ENCODE measurements around the gene MRGPRE.

Gene MRGPRE

DNA sequence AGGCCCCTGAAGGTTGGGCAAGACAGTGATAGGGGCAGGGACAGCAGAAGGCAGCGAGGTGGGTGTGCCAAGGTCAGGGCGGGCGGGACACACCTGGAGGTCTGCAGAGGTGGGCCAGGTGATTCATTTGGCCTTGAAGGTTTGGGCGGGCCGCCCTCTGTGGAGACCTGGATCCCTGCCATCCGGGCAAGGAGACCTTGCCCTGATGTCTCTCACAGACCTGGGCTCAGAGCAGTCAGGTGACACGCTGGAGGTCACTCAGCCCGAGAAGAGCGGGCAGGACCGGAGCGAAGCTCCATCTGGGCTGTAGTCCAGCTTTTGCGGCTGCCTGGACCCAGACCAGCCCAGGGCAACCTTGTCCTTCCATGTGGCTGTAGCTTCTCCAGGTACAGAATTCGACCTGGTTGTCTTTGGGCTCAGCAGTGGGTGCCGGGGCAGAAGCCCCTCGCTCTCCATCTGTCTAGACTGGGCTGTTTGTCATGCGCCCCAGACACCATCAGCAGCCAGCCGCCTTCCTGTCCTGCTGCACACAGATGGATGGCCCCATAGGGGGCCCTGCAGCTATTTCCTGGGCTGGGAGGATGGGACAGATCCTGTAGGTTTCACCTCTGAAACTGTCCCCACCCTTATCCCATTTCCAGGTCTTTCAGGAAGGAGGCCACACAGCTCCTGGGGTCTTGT, 16.7 kb downstream of the MRGPRE start:
- TF ChIP-seq, protein P1, sequence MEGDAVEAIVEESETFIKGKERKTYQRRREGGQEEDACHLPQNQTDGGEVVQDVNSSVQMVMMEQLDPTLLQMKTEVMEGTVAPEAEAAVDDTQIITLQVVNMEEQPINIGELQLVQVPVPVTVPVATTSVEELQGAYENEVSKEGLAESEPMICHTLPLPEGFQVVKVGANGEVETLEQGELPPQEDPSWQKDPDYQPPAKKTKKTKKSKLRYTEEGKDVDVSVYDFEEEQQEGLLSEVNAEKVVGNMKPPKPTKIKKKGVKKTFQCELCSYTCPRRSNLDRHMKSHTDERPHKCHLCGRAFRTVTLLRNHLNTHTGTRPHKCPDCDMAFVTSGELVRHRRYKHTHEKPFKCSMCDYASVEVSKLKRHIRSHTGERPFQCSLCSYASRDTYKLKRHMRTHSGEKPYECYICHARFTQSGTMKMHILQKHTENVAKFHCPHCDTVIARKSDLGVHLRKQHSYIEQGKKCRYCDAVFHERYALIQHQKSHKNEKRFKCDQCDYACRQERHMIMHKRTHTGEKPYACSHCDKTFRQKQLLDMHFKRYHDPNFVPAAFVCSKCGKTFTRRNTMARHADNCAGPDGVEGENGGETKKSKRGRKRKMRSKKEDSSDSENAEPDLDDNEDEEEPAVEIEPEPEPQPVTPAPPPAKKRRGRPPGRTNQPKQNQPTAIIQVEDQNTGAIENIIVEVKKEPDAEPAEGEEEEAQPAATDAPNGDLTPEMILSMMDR (IDR thresholded peaks at IDR 0.05): no peak

DNA sequence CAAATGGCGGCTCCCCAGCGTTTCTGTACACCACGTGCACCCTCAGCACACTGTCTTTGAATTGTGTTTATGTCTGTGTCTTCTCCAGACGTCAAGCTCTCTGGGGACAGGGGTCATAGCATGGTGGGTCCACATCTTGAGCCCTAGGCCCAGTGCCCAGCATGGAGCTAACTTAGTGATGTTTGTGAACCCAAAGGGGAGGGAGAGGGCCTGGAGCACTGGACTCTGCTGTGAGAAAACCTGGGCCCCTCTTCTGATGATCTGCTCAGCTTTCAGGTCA, 17.9 kb downstream of the MRGPRE start:
- TF ChIP-seq, protein P1 (IDR thresholded peaks at IDR 0.05): no peak

DNA sequence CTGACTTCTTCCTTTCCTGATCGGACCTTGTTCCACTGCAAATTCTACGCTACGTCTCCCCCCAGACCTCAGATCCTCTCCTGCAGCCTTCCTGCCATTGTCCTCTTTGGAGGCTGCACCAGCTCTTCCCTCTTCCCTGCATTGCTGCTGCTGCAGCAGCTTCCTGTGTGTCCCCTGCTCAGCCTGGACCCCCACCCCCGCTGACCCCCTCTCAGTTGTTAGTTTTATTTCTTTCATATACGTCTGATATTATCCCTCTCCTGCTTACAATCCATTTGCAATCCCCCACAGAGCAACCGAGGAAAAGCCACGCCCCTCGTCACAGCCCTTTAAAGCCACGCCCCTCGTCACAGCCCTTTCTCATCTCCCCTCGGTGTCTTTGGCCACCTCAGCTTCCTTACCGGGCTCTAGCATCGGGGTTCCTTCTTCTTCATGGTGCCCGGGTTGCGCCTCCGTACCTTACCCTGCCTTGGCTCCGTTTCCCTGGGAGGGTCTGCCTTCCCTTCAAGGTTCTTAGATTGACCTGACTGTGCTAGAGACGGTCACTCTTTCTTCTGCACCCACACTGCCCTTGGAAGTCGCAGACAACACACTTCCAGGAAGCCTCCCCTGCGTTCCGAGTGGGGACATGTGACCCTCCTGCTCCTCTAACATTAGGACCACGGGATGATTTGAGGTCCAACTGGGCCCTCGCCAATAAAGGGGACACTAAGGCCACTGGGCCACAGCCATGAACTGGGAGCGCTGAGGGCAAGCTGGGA, 18.4 kb downstream of the MRGPRE start:
- TF ChIP-seq, protein P1 (IDR thresholded peaks at IDR 0.05): no peak

DNA sequence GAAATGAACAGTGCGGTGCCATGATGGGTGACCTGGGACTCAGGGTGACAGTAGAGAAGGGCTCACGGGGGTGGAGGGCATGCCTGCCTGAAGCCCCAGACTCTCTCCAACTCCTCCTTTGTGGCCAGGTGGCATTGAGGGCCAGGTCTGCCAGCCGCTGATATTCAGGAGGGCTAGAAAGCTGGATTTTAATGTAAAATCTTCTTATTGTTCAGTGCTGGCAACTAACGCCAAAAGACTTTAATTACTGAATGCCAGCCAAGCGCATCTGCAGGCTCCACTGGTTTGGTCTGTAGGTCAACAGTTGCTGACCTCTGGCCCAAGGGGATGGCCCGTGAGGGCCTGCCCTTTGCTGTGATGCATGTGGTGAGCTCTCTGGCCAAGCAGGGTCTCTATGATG, 23.9 kb downstream of the MRGPRE start:
- TF ChIP-seq, protein P1 (IDR thresholded peaks at IDR 0.05): no peak

DNA sequence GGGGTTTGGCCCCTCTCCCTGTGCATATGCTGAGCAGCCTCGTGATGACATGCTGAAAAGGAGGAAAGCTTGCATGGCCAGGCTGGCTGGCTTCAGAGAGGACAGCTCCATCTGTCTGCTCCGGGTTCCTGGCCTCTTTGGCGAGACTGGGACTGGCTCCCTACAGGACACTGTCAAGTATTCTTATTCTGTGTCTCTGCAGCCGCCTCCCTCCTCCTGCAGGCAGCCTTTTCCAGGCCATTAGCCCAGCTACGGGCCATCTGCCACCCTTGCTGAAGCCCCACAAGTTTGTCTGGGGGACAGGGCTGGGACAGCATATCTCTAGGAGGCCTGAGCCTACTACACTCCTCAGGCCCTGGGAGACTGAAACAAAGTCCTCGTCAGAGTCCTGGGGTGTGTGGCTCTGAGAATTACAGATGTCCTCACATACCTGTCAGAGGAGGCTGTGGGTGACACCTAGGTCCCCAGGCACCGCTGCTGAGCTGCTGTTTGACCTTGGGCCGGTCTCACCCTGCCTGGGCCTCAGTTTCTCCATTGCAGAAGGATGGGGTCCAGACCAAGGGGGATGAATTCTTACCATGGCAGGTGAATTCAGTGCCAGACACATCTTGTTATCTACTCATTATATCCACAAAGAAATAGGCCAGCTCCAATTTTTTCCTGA, 24.6 kb downstream of the MRGPRE start:
- TF ChIP-seq, protein P1 (IDR thresholded peaks at IDR 0.05): no peak

DNA sequence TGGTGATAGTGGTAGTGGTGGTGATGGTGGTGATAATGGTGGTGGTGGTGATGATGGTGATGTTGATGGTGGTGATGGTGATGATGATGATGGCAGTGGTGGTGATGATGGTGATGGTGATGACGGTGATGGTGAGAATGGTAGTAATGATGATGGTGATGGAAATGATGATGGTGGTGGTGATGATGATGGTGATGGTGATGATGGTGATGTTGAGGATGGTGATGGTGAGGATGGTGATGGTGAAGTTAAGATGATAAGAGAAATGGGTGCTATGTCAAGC, 25.4 kb downstream of the MRGPRE start:
- TF ChIP-seq, protein P1 (IDR thresholded peaks at IDR 0.05): no peak

DNA sequence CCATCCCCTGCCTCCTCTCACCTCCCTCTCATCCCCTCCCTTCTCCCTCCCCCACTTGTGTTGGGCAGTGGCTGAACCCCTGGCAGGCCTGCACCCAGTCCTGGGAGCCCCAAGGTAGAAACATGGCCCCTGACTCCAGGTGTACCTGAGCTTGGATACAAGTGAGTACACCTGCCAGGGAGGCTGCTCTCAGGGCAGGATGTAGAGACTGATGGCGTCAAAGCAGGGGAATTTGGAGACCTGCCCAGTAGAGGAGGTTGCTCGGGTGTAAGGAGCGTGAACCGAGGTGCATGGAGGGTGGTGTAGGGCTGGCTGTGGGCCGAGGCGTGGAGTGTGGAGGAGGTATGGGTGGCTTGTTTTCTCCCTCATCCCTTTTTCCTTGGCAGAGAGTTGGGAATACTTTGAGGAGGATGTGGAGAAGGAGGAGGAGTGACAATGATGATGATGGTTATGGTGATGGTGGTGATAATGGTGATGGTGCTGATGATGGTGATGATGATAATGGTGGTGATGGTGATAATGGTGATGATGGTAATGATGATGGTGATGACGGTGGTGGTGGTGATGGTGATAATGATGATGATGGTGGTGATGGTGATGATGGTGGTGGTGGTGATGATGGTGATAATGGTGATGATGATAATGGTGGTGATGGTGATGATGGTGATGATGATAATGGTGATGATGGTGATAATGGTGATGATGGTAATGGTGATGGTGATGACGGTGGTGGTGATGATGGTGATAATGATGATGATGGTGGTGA, 25.9 kb downstream of the MRGPRE start:
- TF ChIP-seq, protein P1 (IDR thresholded peaks at IDR 0.05): no peak

All from LNCAP (cell line).